PC-9 (cell line): ENCODE data around the gene FBXO9. TPM values are rescaled to one million over a fixed set of nuclear protein-coding genes. Genes with fewer than 3 reads are reported as not detected.

Experiments
- BruUV-seq: library from RNA; stranded (reverse); fragments of 400-500 nt; replicated peaks from 2 replicates; lab custom pipeline; 2021; lab: Mats Ljungman, UMichigan
- CTCF ChIA-PET: fragments of 300-600 bp; sonication (Branson Sonifier 250); formaldehyde crosslinking; loops from one replicate; lab custom pipeline; 2022; ENCODE audit warnings: antibody characterized with exemption; lab: Charles Lee
- POLR2A ChIA-PET: fragments of 300-600 bp; sonication (Branson Sonifier 250); formaldehyde crosslinking; loops from one replicate; lab custom pipeline; 2022; ENCODE audit warnings: antibody characterized with exemption; ENCODE audit not compliant: unreplicated experiment; lab: Charles Lee
- DNase-seq, 2 experiments: peaks; one replicate each; pipeline versions ENCODE4 v3.0.0 to v3.0.0-alpha.2; 2015 to 2022; ENCODE audit warnings: mixed read lengths in 1 of 2
- H2AFZ ChIP-seq: fragments of 200-600 bp; sonication (generic); 2 replicates; pipeline ENCODE4 v1.8.1; 2017; ENCODE audit warnings: antibody characterized with exemption
- H3F3A ChIP-seq: fragments of 200-600 bp; sonication (generic); 2 replicates; pipeline ENCODE4 v1.8.1; 2017; ENCODE audit warnings: antibody characterized with exemption, mild to moderate bottlenecking, low read depth; ENCODE audit not compliant: insufficient read depth
- H3K27ac ChIP-seq: fragments of 200-600 bp; sonication (generic); 2 replicates; pipeline ENCODE4 v1.6.1; 2016; ENCODE audit warnings: mixed run types
- H3K27me3 ChIP-seq: fragments of 200-600 bp; sonication (generic); 2 replicates; pipeline ENCODE4 v1.6.1; 2016; ENCODE audit warnings: low read depth, mixed run types; ENCODE audit not compliant: insufficient read depth
- H3K36me3 ChIP-seq: fragments of 200-600 bp; sonication (generic); 2 replicates; pipeline ENCODE4 v1.6.1; 2016; ENCODE audit warnings: low read depth, mixed run types
- H3K4me1 ChIP-seq: fragments of 200-600 bp; sonication (generic); replicated peaks from 2 replicates; pipeline ENCODE4 v1.6.1; 2016; ENCODE audit warnings: mixed run types; ENCODE audit not compliant: insufficient read depth
- H3K4me2 ChIP-seq: fragments of 200-600 bp; sonication (generic); 2 replicates; pipeline ENCODE4 v1.6.1; 2017; ENCODE audit warnings: mixed run types
- H3K4me3 ChIP-seq: fragments of 200-600 bp; sonication (generic); 2 replicates; pipeline ENCODE4 v1.6.1; 2016; ENCODE audit warnings: mixed run types
- H3K79me2 ChIP-seq: fragments of 200-600 bp; sonication (generic); 2 replicates; pipeline ENCODE4 v1.6.1; 2017; ENCODE audit warnings: low read depth, mixed run types
- H3K9me2 ChIP-seq: fragments of 200-600 bp; sonication (generic); 2 replicates; pipeline ENCODE4 v1.8.1; 2017; ENCODE audit warnings: mild to moderate bottlenecking; ENCODE audit not compliant: insufficient read depth
- H3K9me3 ChIP-seq: fragments of 200-600 bp; sonication (generic); 2 replicates; pipeline ENCODE4 v1.8.1; 2016; ENCODE audit warnings: low read depth; ENCODE audit not compliant: insufficient read depth
- H4K20me1 ChIP-seq: fragments of 200-600 bp; sonication (generic); 2 replicates; pipeline ENCODE4 v1.8.1; 2017; ENCODE audit not compliant: insufficient read depth
- EZH2 ChIP-seq: fragments of 200-600 bp; sonication (generic); IDR thresholded peaks from 2 replicates; pipeline ENCODE4 v1.8.0; 2017; ENCODE audit warnings: antibody characterized with exemption, low read depth
- intact Hi-C: fragments of 100-400 bp; cut with micrococcal nuclease; formaldehyde crosslinking; loops from one replicate; pipeline ENCODE4 v1.10.0; 2022; ENCODE audit not compliant: unreplicated experiment
- total RNA-seq: library from RNA; stranded (reverse); gene quantifications from 2 replicates; pipeline ENCODE4 v1.2.3, GENCODE V29; 2021
- TF ChIP-seq, protein P1 (sequence below): fragments of 200-600 bp; sonication (generic); conservative IDR thresholded peaks from 2 replicates; pipeline ENCODE4 v1.6.1; 2017; ENCODE audit warnings: mixed run types, antibody characterized with exemption, mild to moderate bottlenecking, moderate library complexity

The FBXO9 gene
- total RNA-seq, 1 experiment from 2014 or later, result 56.5 TPM

DNA sequence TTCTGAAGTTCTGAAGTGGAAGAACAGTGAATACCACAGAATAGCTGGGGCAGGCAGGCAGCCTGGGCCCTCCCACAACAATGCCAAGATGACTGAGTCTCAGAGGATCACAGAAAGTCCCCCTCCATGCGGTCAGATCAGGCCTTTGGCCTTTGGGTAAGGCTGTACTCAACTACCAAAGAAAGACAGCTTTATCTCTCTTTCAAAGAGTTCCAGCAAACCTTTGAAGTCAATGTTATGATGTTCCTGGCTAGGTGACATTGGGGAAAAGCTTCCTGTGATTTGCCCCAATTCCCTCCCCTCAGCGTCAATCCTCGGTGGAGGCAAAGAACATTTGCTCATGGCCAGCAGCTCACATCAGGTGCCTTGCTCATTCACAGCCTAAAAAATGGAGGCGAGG, 10.7 kb upstream of the FBXO9 start:
- H2AFZ ChIP-seq, result no peak overlapping the region
- DNase-seq, result no peak
- CTCF ChIA-PET, result no interaction called here
- H3K79me2 ChIP-seq, result no peaks in the 10 kb centered on the region
- intact Hi-C loops, result no loop called here
- POLR2A ChIA-PET, result no interaction called here
- H3F3A ChIP-seq, result no peaks in the 10 kb centered on the region
- BruUV-seq, result no TSS peak
- no peaks in the 10 kb centered on the region for H3K9me3 ChIP-seq
- no peaks in the 10 kb centered on the region for H3K4me1 ChIP-seq
- no peaks in the 10 kb centered on the region for H3K27me3 ChIP-seq
- H3K4me3 ChIP-seq, result no peak overlapping the region
- H3K9me2 ChIP-seq, result no peaks in the 10 kb centered on the region; the same call in 1 of the 2 replicates
- no peak overlapping the region for H3K27ac ChIP-seq
- H4K20me1 ChIP-seq, result no peaks in the 10 kb centered on the region
- H3K4me2 ChIP-seq, result no peak overlapping the region
- no peak for TF ChIP-seq EZH2
- TF ChIP-seq, protein P1, sequence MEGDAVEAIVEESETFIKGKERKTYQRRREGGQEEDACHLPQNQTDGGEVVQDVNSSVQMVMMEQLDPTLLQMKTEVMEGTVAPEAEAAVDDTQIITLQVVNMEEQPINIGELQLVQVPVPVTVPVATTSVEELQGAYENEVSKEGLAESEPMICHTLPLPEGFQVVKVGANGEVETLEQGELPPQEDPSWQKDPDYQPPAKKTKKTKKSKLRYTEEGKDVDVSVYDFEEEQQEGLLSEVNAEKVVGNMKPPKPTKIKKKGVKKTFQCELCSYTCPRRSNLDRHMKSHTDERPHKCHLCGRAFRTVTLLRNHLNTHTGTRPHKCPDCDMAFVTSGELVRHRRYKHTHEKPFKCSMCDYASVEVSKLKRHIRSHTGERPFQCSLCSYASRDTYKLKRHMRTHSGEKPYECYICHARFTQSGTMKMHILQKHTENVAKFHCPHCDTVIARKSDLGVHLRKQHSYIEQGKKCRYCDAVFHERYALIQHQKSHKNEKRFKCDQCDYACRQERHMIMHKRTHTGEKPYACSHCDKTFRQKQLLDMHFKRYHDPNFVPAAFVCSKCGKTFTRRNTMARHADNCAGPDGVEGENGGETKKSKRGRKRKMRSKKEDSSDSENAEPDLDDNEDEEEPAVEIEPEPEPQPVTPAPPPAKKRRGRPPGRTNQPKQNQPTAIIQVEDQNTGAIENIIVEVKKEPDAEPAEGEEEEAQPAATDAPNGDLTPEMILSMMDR, result no peak
- H3K36me3 ChIP-seq, result no peaks in the 10 kb centered on the region

GRCh38 chr6:53055873-53056272, 9.3 kb upstream of the FBXO9 start:
- H3K79me2 ChIP-seq, result no peaks in the 10 kb centered on the region
- no peak overlapping the region for H3K27ac ChIP-seq
- intact Hi-C loops, result no loop called here
- no peak overlapping the region for H3K4me3 ChIP-seq
- H3K36me3 ChIP-seq, result no peaks in the 10 kb centered on the region
- H3F3A ChIP-seq, result no peaks in the 10 kb centered on the region
- POLR2A ChIA-PET, result interaction anchor here (0.6 kb wide), 1 partner anchor 381 kb away, joined by 3 read pairs; no protein-coding TSS in a partner anchor
- no peak for DNase-seq
- H2AFZ ChIP-seq, result no peak overlapping the region
- H3K27me3 ChIP-seq, result no peaks in the 10 kb centered on the region
- CTCF ChIA-PET, result interaction anchor here (0.5 to 1.1 kb wide), 2 partner anchors 61 to 648 kb away, joined by 3 to 7 read pairs; partner anchors contain the start of gene GSTA4
- H3K9me3 ChIP-seq, result no peaks in the 10 kb centered on the region
- no peaks in the 10 kb centered on the region; the same call in 1 of the 2 replicates for H3K9me2 ChIP-seq
- peaks cover 11% of the 10 kb centered on the region for H3K4me1 ChIP-seq
- H4K20me1 ChIP-seq, result no peaks in the 10 kb centered on the region
- no TSS peak for BruUV-seq
- no peak overlapping the region for H3K4me2 ChIP-seq
- no peak for TF ChIP-seq EZH2
- TF ChIP-seq, protein P1, result no peak

DNA sequence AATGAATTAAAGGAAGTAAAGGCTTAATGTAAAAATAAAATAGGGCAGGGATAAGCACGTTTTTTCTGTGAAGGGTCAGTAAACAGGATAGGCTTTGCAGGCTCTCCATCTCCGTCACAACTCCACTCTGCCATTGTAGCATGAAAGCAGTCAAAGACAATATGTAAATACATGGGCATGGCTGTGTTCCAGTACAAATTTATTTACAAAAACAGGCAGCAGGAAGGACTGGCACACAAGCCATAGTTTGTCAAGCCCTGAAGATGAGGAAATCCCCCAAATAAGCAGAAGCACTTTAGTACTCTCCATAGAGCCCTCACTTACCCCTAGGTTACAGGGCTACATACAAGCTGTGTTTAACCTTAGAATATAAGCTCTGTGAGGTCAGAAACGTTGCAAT, 8.9 kb upstream of the FBXO9 start:
- ChIA-PET CTCF (interaction anchor here (0.5 to 1.1 kb wide), 2 partner anchors 61 to 649 kb away, joined by 3 to 7 read pairs; partner anchors contain the start of gene GSTA4), POLR2A (no interaction called here)
- intact Hi-C loops, result no loop called here
- Histone ChIP-seq H3K4me1 (peaks cover 12% of the 10 kb centered on the region), H3K4me2 (no peak overlapping the region), H2AFZ (no peak overlapping the region), H3K9me2 (no peaks in the 10 kb centered on the region), H3K9me3 (no peaks in the 10 kb centered on the region), H3K27me3 (no peaks in the 10 kb centered on the region), H4K20me1 (no peaks in the 10 kb centered on the region), H3K79me2 (no peaks in the 10 kb centered on the region), H3K36me3 (no peaks in the 10 kb centered on the region), H3K27ac (no peak overlapping the region), H3K4me3 (no peak overlapping the region), H3F3A (no peaks in the 10 kb centered on the region)
- TF ChIP-seq EZH2, result no peak
- TF ChIP-seq, protein P1, result no peak
- BruUV-seq, result no TSS peak
- no peak for DNase-seq
